ENCODE results near the gene SLC45A1. TPM values are rescaled to one million over a fixed set of nuclear protein-coding genes. Genes with fewer than 3 reads are reported as not detected.
A peak's percentile ranks its signal among the peaks of the same experiment; 100 is the strongest.

SLC45A1 gene
- total and polyA plus RNA-seq, 2 donors (not counting 1 experiment from before 2014, with no cell fraction given) = 0.54 to 0.64 TPM

DNA sequence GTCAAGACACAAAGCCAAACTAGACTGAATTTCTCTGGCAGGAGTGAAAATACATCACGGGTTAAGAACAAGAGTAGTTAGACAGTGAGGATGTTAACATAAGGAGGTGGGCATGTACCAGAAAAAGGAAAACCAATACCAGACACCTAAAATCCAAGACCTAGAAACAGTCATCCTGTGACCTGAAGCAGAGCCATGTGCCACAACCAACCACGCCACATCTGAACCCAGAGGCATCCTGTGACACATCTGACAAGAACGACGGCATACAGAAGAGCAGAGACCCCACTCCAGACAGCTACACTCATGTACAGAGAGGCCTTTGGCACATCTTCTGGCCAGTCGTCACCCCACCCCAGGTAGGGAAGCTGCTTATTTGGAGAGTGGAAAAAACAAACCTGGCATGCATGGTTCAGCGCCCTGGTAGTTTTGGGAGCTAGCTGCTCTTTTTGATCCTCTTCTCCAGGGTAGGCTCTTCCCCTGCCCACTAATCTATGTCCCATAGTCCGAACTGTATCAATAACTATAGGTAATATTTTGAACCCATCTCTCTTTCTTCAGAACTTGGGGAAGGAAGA, 72.1 kb downstream of the SLC45A1 start:
- ChIA-PET CTCF (interaction anchor here (1.1 to 1.3 kb wide), 2 partner anchors 41 to 339 kb away, joined by 3 to 4 read pairs; no protein-coding TSS in a partner anchor), POLR2A (no interaction called here)
- intact Hi-C loops (cut with micrococcal nuclease) = loop anchor here (5.0 to 10.0 kb wide), 2 partner anchors 32 to 425 kb away; partner anchors contain the start of gene RERE
- Mint-ChIP-seq H3K4me1 (peaks cover 68% of the 10 kb centered on the region), H3K27ac (peak overlapping the region; percentile 4), H3K27me3 (no peaks in the 10 kb centered on the region), H3K9me3 (ENCODE audit: insufficient read depth) (no peaks in the 10 kb centered on the region), H3K4me3 (no peak overlapping the region)
- H3K27me3 ChIP-seq (replicated peaks in 1 of 4; ENCODE audit: control extremely low read depth in 1 of 4, control insufficient read depth in 3 of 4, insufficient read depth in 4 of 4, low read length in 3 of 4) = no peaks in the 10 kb centered on the region
- H3K9ac ChIP-seq (ENCODE audit: low read length) = no peak overlapping the region
- no peak for TF ChIP-seq EZH2 (IDR thresholded peaks at IDR 0.05; ENCODE audit: borderline replicate concordance, insufficient read depth, low read depth, low read length, poor library complexity, severe bottlenecking)
- TF ChIP-seq CTCF (IDR thresholded peaks at IDR 0.05) = no peak
- no peak overlapping the region for H2AFZ ChIP-seq (ENCODE audit: insufficient read depth, low read depth, low read length, poor library complexity, severe bottlenecking)
- no peak overlapping the region for H3K4me2 ChIP-seq (replicated peaks; ENCODE audit: low read depth, low read length, poor library complexity, severe bottlenecking)
- no peak overlapping the region for H3K27ac ChIP-seq (ENCODE audit: low read length in 2 of 2)
- no peak overlapping the region for H3K4me3 ChIP-seq (ENCODE audit: control extremely low read depth in 1 of 5, extremely low read depth in 1 of 5, insufficient read depth in 1 of 5, low read depth in 2 of 5, low read length in 4 of 5)
- ATAC-seq (ENCODE audit: low read depth) = no peak
- H3K36me3 ChIP-seq (replicated peaks in 1 of 2; ENCODE audit: control extremely low read depth in 1 of 2, control insufficient read depth in 1 of 2, extremely low read depth in 1 of 2, insufficient read depth in 2 of 2, low read length in 1 of 2) = peaks cover 9 to 30% of the 10 kb centered on the region in 2 experiments
- 81% methylated on average over 3 of the region's 7 CpGs for WGBS (ENCODE audit: insufficient coverage)
- peaks cover 21 to 45% of the 10 kb centered on the region in 2 donors for H3K4me1 ChIP-seq (ENCODE audit: control insufficient read depth in 2 of 2, insufficient read depth in 2 of 2, low read length in 2 of 2)
- H3K79me2 ChIP-seq (ENCODE audit: control insufficient read depth, insufficient read depth, low read length) = peaks cover 93% of the 10 kb centered on the region
- no peak for DNase-seq
- peaks cover 63% of the 10 kb centered on the region for H4K20me1 ChIP-seq (ENCODE audit: control insufficient read depth, insufficient read depth, low read length, poor library complexity, severe bottlenecking)
- no peaks in the 10 kb centered on the region for H3K9me3 ChIP-seq (ENCODE audit: control extremely low read depth in 1 of 3, control insufficient read depth in 2 of 3, insufficient read depth in 1 of 3, low read length in 2 of 3)

GRCh38 chr1:8390707-8391106, 72.8 kb downstream of the SLC45A1 start:
- Histone ChIP-seq H2AFZ (ENCODE audit: insufficient read depth, low read depth, low read length, poor library complexity, severe bottlenecking) (no peak overlapping the region), H3K79me2 (ENCODE audit: control insufficient read depth, insufficient read depth, low read length) (peaks cover 87% of the 10 kb centered on the region), H3K4me3 (ENCODE audit: control extremely low read depth in 1 of 5, extremely low read depth in 1 of 5, insufficient read depth in 1 of 5, low read depth in 2 of 5, low read length in 4 of 5) (no peak overlapping the region), H4K20me1 (ENCODE audit: control insufficient read depth, insufficient read depth, low read length, poor library complexity, severe bottlenecking) (peaks cover 58% of the 10 kb centered on the region), H3K36me3 (replicated peaks in 1 of 2; ENCODE audit: control extremely low read depth in 1 of 2, control insufficient read depth in 1 of 2, extremely low read depth in 1 of 2, insufficient read depth in 2 of 2, low read length in 1 of 2) (peaks cover 9 to 30% of the 10 kb centered on the region in 2 experiments), H3K4me2 (replicated peaks; ENCODE audit: low read depth, low read length, poor library complexity, severe bottlenecking) (peak overlapping the region; percentile 37), H3K4me1 (ENCODE audit: control insufficient read depth in 2 of 2, insufficient read depth in 2 of 2, low read length in 2 of 2) (peaks cover 24 to 47% of the 10 kb centered on the region in 2 donors), H3K9ac (ENCODE audit: low read length) (no peak overlapping the region), H3K27ac (ENCODE audit: low read length in 2 of 2) (peak overlapping the region in 1 of 2 donors; percentile 56), H3K9me3 (ENCODE audit: control extremely low read depth in 1 of 3, control insufficient read depth in 2 of 3, insufficient read depth in 1 of 3, low read length in 2 of 3) (no peaks in the 10 kb centered on the region), H3K27me3 (replicated peaks in 1 of 4; ENCODE audit: control extremely low read depth in 1 of 4, control insufficient read depth in 3 of 4, insufficient read depth in 4 of 4, low read length in 3 of 4) (no peaks in the 10 kb centered on the region)
- no peak for DNase-seq
- intact Hi-C loops (cut with micrococcal nuclease) = loop anchor here (10.0 kb wide), 1 partner anchor 424 kb away; the partner anchor contains the start of gene RERE
- no peaks in the 10 kb centered on the region for H3K9me3 Mint-ChIP-seq (ENCODE audit: insufficient read depth)
- no peak for TF ChIP-seq EZH2 (IDR thresholded peaks at IDR 0.05; ENCODE audit: borderline replicate concordance, insufficient read depth, low read depth, low read length, poor library complexity, severe bottlenecking)
- no peak for TF ChIP-seq CTCF (IDR thresholded peaks at IDR 0.05)
- H3K27ac Mint-ChIP-seq = peak overlapping the region; percentile 62
- ATAC-seq (ENCODE audit: low read depth) = no peak
- H3K4me3 Mint-ChIP-seq = no peak overlapping the region
- peaks cover 69% of the 10 kb centered on the region for H3K4me1 Mint-ChIP-seq
- 69% methylated on average over 4 of the region's 4 CpGs for WGBS (ENCODE audit: insufficient coverage)
- CTCF ChIA-PET = interaction anchor here (1.1 to 1.3 kb wide), 2 partner anchors 42 to 338 kb away, joined by 3 to 4 read pairs; no protein-coding TSS in a partner anchor
- no peaks in the 10 kb centered on the region for H3K27me3 Mint-ChIP-seq
- POLR2A ChIA-PET = no interaction called here
